Motor neuron (in vitro differentiated cells): ENCODE results near the gene MCF2L2. TPM values are rescaled to one million over a fixed set of nuclear protein-coding genes. Genes with fewer than 3 reads are reported as not detected.

ENCODE experiments used
- ATAC-seq, 8 experiments: fragments of 200-7000 bp; cut with Tn5 transposase; replicated peaks in 6 of 8; 2 replicates each; pipeline ENCODE4 v1.8.0; 2021; ENCODE audit warnings: mild to moderate bottlenecking in 8 of 8, moderate library complexity in 8 of 8
- H3K27ac ChIP-seq, 2 donors: fragments of 250-450 bp; sonication (Bioruptor Pico); 2 replicates each; pipeline ENCODE4 v1.9.0; 2021; ENCODE audit warnings: antibody characterized with exemption in 2 of 2, mild to moderate bottlenecking in 2 of 2, moderate library complexity in 1 of 2
- H3K4me1 ChIP-seq, 2 donors: fragments of 250-450 bp; sonication (Bioruptor Pico); replicated peaks in 1 of 2; 2 replicates each; pipeline ENCODE4 v1.6.1; 2021; ENCODE audit warnings: antibody characterized with exemption in 2 of 2, mild to moderate bottlenecking in 2 of 2, moderate library complexity in 1 of 2
- H3K4me3 ChIP-seq, 5 donors: fragments of 250-450 bp; sonication (Bioruptor Pico); 2 replicates each; pipeline ENCODE4 v1.9.0; 2021; ENCODE audit warnings: antibody characterized with exemption in 5 of 5, mild to moderate bottlenecking in 5 of 5, moderate library complexity in 4 of 5
- WGBS, 10 experiments: fragments of 450-650 bp; shearing (Covaris generic); methylation state at CpG; one replicate each; pipeline ENCODE4 v1.0.0; 2022; 5-methylcytosine and 5-hydroxymethylcytosine counted together
- in situ Hi-C, 9 experiments: fragments of 400-800 bp; cut with MboI; loops; one replicate each; pipeline ENCODE4 v1.15.0; 2021; ENCODE audit warnings: low sequenced_read_pairs in 9 of 9, low pct_unique_long_range_greater_than_20kb in 2 of 9; ENCODE audit not compliant: unreplicated experiment in 9 of 9
- total RNA-seq, 8 experiments: library from RNA; unstranded; fragments of 300-600 nt; gene quantifications; 2 replicates each; pipeline versions ENCODE4 v1.2.3 to v1.2.4, GENCODE V29; 2022

The MCF2L2 gene
- total RNA-seq, 8 experiments from 2014 or later, result 0.81 to 16.4 (median 5.6) TPM

DNA sequence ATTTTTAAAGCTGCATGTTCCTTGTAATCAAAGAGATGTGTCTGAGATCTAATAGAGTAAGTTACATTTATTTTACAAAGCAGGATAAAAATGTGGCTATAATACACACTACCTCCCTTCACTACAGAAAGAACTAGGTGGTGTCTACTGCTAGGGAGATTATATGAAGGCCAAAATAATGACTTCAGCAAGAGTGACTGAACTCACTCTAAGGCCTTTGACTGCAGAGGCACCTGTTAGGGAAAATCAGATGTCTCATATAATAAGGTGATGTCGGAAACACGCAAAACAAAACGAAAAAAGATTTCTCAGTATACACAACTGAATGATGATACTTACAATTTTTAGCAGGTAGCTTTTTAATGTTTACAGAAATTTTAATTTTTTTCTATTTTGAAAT is 156.3 kb downstream of the MCF2L2 start:
- no peak overlapping the region for H3K4me3 ChIP-seq
- in situ Hi-C loops, result no loop called here
- no peak for ATAC-seq
- H3K27ac ChIP-seq, result no peak overlapping the region
- WGBS, 10 experiments, result 40 to 100% (median 98%) methylated on average over 1 to 3 of the region's 3 CpGs; no CpG with 5 or more reads in 2 of the 10 experiments
- H3K4me1 ChIP-seq, result no peaks in the 10 kb centered on the region

GRCh38 chr3:183270344-183270743 is 158.1 kb downstream of the MCF2L2 start:
- WGBS, 10 experiments, result 88 to 100% (median 94%) methylated on average over 3 to 7 of the region's 7 CpGs; no CpG with 5 or more reads in 3 of the 10 experiments
- ATAC-seq, result no peak
- Histone ChIP-seq H3K4me1 (peaks cover 8 to 13% of the 10 kb centered on the region in 2 donors), H3K4me3 (no peak overlapping the region), H3K27ac (no peak overlapping the region)
- in situ Hi-C loops, result no loop called here

- in situ Hi-C loops, result no loop called here
Measured at GRCh38 chr3:183269345-183269744, 159.1 kb downstream of the MCF2L2 start.

DNA sequence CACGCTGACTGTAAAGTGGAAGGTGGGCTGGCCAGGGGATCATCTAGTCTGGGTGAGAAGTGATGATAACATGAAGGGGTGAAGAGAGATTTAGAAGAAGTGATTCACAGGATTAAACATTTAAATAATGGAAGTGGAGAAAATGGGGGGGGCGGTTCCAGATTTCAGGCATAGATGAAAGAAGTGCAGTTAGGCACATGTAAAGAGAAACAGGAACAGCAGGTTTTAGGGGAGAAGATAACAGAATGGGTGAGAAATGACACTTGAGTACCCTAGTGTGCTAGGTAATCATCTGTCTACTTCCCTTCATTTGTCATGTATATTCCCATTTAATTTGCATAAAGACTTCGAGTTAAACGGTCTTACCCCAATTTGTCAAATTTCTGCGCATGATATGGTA is 160.1 kb downstream of the MCF2L2 start:
- no peak for ATAC-seq
- in situ Hi-C loops, result no loop called here
- WGBS, 10 experiments, result 38 to 93% (median 64%) methylated on average over 3 to 5 of the region's 5 CpGs; no CpG with 5 or more reads in 1 of the 10 experiments
- Histone ChIP-seq H3K27ac (no peak overlapping the region), H3K4me1 (peaks cover 21 to 25% of the 10 kb centered on the region in 2 donors), H3K4me3 (no peak overlapping the region)

More at GRCh38 chr3:183269345-183269744, 159.1 kb downstream of the MCF2L2 start:
- peaks cover 15 to 19% of the 10 kb centered on the region in 2 donors for H3K4me1 ChIP-seq
- no peak overlapping the region for H3K4me3 ChIP-seq
- no peak overlapping the region for H3K27ac ChIP-seq
- 74 to 100% (median 98%) methylated on average over 2 to 13 of the region's 13 CpGs for WGBS, 10 experiments
- no peak for ATAC-seq

GRCh38 chr3:183267140-183267539 is 161.3 kb downstream of the MCF2L2 start:
- ATAC-seq, result no peak
- H3K4me1 ChIP-seq, result peaks cover 21 to 25% of the 10 kb centered on the region in 2 donors
- no peak overlapping the region for H3K27ac ChIP-seq
- no peak overlapping the region for H3K4me3 ChIP-seq
- in situ Hi-C loops, result no loop called here
- 86 to 100% (median 100%) methylated on average over 1 to 4 of the region's 5 CpGs; no CpG with 5 or more reads in 4 of the 10 experiments for WGBS, 10 experiments

DNA sequence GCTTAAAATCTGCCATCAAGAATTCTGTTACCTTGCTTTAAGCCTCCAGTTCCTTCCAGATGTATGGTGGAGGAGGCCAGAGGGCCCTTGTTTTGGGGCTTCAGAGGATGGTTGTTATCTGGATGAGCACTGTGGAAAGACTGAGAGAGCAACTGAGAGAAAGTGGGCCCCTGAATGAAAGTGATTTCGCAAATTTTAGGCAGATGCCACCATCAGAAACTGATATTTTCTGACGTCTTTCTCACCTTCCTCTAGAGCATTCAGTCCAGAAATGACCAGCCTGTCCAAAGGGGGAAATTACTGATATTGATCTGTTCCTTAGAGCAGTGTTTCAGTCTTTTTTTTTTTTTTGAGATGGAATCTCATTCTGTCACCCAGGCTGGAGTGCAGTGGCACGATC is 162.0 kb downstream of the MCF2L2 start:
- 25 to 87% (median 70%) methylated on average over 1 to 3 of the region's 3 CpGs; no CpG with 5 or more reads in 2 of the 10 experiments for WGBS, 10 experiments
- peaks cover 21 to 25% of the 10 kb centered on the region in 2 donors for H3K4me1 ChIP-seq
- in situ Hi-C loops, result no loop called here
- H3K4me3 ChIP-seq, result peak overlapping the region in 3 of 5 donors; percentile 30 to 42 (median 41)
- H3K27ac ChIP-seq, result peak overlapping the region in 1 of 2 donors; percentile 98
- no peak for ATAC-seq

- Histone ChIP-seq H3K27ac (peak overlapping the region; percentile 77 to 98), H3K4me3 (peak overlapping the region; percentile 26 to 42 (median 40)), H3K4me1 (peaks cover 21 to 25% of the 10 kb centered on the region in 2 donors)
- 0 to 38% (median 13%) methylated on average over 1 to 4 of the region's 5 CpGs; no CpG with 5 or more reads in 1 of the 10 experiments for WGBS, 10 experiments
- ATAC-seq, result peak in 7 of 8 experiments; percentile 37 to 83 (median 41)
- in situ Hi-C loops, result no loop called here
Measured at GRCh38 chr3:183265834-183266417, 162.5 kb downstream of the MCF2L2 start.

DNA sequence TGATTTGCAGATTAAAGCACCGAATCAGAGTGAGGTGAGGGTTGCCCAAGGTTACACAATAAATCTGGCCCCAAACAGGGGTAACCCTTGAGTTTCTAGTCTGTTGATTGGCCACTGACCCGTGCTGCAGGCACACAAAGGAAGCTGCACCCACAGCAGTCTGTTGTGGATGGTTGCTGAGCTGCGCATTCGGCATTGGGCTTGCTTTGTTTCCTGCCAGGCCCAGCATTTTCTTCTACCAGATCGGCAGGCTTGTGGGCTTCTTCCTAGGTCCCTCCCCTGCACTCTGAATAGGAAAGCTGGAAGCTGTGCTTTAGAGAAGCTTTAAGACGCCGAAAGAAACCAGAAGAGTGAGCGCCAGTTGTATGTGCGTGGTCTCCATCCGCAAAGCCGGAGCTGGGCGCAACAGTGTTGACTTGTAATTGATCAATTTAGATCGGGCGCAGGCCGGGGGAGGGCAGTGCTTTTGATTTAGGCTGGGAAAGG is 163.2 kb downstream of the MCF2L2 start:
- peak overlapping the region; percentile 26 to 42 (median 40) for H3K4me3 ChIP-seq
- ATAC-seq, result peak in 6 of 8 experiments; percentile 41 to 99 (median 96)
- H3K4me1 ChIP-seq, result peaks cover 21 to 25% of the 10 kb centered on the region in 2 donors
- in situ Hi-C loops, result no loop called here
- 0 to 91% (median 0%) methylated on average over 1 to 12 of the region's 15 CpGs; no CpG with 5 or more reads in 1 of the 10 experiments for WGBS, 10 experiments
- peak overlapping the region; percentile 77 to 98 for H3K27ac ChIP-seq

GRCh38 chr3:183264268-183264667 is 164.2 kb downstream of the MCF2L2 start:
- WGBS, 10 experiments, result 11 to 79% (median 52%) methylated on average over 1 to 4 of the region's 5 CpGs; no CpG with 5 or more reads in 2 of the 10 experiments
- H3K4me1 ChIP-seq, result peaks cover 21 to 25% of the 10 kb centered on the region in 2 donors
- in situ Hi-C loops, result no loop called here
- no peak for ATAC-seq
- H3K27ac ChIP-seq, result peak overlapping the region; percentile 25 to 98
- peak overlapping the region in 1 of 5 donors; percentile 41 for H3K4me3 ChIP-seq

DNA sequence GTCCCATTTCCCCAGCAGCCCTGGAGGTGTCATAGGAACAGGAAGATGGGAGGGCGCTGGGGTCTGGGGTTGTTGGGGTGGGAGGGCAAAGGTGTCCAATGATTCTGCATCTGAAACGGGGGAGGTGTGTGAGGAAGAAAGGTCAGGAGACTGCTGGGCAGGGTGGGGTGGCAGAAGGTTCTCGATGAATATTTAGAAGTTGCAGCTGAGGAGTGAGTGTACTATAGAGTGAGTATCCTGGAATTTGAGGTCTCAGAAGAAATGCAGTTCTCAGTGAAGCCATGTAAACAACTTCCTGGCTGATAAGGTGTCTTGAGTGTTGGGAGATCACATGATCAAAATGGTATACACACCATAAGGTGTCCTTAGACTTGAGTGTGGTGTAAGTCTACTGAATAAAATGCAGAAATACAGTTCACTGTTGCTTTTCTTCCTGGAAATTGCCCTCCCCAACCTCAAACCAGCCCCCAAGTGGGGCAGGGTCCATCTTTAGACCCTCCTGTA is 165.5 kb downstream of the MCF2L2 start:
- H3K27ac ChIP-seq, result no peak overlapping the region
- peak in 2 of 8 experiments; percentile 73 to 77 for ATAC-seq
- peaks cover 21 to 28% of the 10 kb centered on the region in 2 donors for H3K4me1 ChIP-seq
- no peak overlapping the region for H3K4me3 ChIP-seq
- in situ Hi-C loops, result no loop called here
- 100% methylated on average over 1 of the region's 3 CpGs; no CpG with 5 or more reads in 7 of the 10 experiments for WGBS, 10 experiments

DNA sequence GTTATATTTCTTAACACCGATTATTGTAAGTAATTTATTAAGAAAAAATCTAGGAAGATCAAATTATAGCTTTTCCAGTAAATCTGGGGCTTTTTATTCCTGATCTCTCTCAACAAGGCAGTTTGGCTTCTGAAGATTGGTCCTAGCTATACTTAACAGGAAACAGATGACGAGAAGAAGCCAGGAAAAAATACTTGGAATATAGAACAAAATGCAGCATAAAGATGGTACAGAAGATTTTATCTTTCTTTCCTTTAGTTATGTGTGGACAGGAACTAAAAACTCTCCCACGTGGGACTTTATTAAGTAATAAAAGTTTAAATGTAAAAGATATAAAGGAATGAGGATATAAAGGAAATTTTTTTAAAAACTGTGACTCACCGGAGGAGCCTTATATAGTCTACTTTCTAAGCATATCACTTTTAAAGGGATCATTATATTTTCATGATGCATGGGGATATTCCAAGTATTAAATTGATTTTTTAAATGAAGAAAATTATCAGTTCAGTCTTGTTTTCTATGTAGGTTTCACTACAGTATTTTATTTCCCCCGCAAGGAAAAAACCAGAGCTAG is 167.2 kb downstream of the MCF2L2 start:
- in situ Hi-C loops, result no loop called here
- 30 to 99% (median 91%) methylated on average over 5 of the region's 5 CpGs for WGBS, 10 experiments
- Histone ChIP-seq H3K4me3 (no peak overlapping the region), H3K27ac (no peak overlapping the region), H3K4me1 (peaks cover 18 to 24% of the 10 kb centered on the region in 2 donors)
- no peak for ATAC-seq

- ATAC-seq, result no peak
- H3K4me1 ChIP-seq, result peaks cover 14 to 25% of the 10 kb centered on the region in 2 donors
- WGBS, 10 experiments, result 48 to 94% (median 80%) methylated on average over 3 to 7 of the region's 7 CpGs; no CpG with 5 or more reads in 1 of the 10 experiments
- no peak overlapping the region for H3K4me3 ChIP-seq
- H3K27ac ChIP-seq, result no peak overlapping the region
- in situ Hi-C loops, result no loop called here
Measured at GRCh38 chr3:183260167-183260904, 168.1 kb downstream of the MCF2L2 start.
